Activated CD4-positive, alpha-beta T cell treated with anti-CD3 and anti-CD28 coated beads, Interleukin-10, Interleukin-2, amounts not matched to agents 100 ng/mL and 50 ng/mL, durations not matched to agents 16 hours and 8 hours (primary cell): Measurements from ENCODE around the gene KSR2.
"Not testable (repeated sequence)": the region's sequence is repeated elsewhere in the genome, so short reads cannot be mapped to it uniquely, and the experiment has no call there.

Experiments used
- DNase-seq: peaks from one replicate; pipeline ENCODE4 v3.0.0-alpha.2; 2020

The KSR2 gene

GRCh38 chr12:117809509-117809908 lies 159.3 kb downstream of the KSR2 start:
- DNase-seq, result no peak

- DNase-seq, result no peak
Measured at GRCh38 chr12:117807946-117808345, 160.8 kb downstream of the KSR2 start.

GRCh38 chr12:117807355-117807754 lies 161.4 kb downstream of the KSR2 start:
- DNase-seq, result no peak

GRCh38 chr12:117805865-117806264 lies 162.9 kb downstream of the KSR2 start:
- no peak for DNase-seq

- DNase-seq, result no peak
Measured at GRCh38 chr12:117803001-117803400, 165.8 kb downstream of the KSR2 start.

GRCh38 chr12:117800711-117801110 lies 168.1 kb downstream of the KSR2 start:
- not testable (repeated sequence) for DNase-seq

GRCh38 chr12:117797202-117797601 lies 171.6 kb downstream of the KSR2 start:
- DNase-seq, result no peak

- DNase-seq, result no peak
Measured at GRCh38 chr12:117792877-117793424, 175.8 kb downstream of the KSR2 start.

- DNase-seq, result no peak
Measured at GRCh38 chr12:117792471-117792870, 176.3 kb downstream of the KSR2 start.

GRCh38 chr12:117790948-117791347 lies 177.8 kb downstream of the KSR2 start:
- no peak for DNase-seq

GRCh38 chr12:117790198-117790597 lies 178.6 kb downstream of the KSR2 start:
- DNase-seq, result no peak

GRCh38 chr12:117789195-117789912 lies 179.4 kb downstream of the KSR2 start:
- no peak for DNase-seq

GRCh38 chr12:117778656-117779055 lies 190.1 kb downstream of the KSR2 start:
- DNase-seq, result no peak

GRCh38 chr12:117774941-117775775 lies 193.6 kb downstream of the KSR2 start:
- DNase-seq, result peak; percentile 14

GRCh38 chr12:117768860-117769259 lies 199.9 kb downstream of the KSR2 start:
- DNase-seq, result no peak

GRCh38 chr12:117766008-117766407 lies 202.8 kb downstream of the KSR2 start:
- DNase-seq, result no peak

GRCh38 chr12:117762143-117762542 lies 206.6 kb downstream of the KSR2 start:
- no peak for DNase-seq

- no peak for DNase-seq
Measured at GRCh38 chr12:117761528-117762100, 207.2 kb downstream of the KSR2 start.

GRCh38 chr12:117760990-117761389 lies 207.8 kb downstream of the KSR2 start:
- no peak for DNase-seq

- DNase-seq, result no peak
Measured at GRCh38 chr12:117750657-117751056, 218.1 kb downstream of the KSR2 start.

GRCh38 chr12:117749431-117749830 lies 219.4 kb downstream of the KSR2 start:
- no peak for DNase-seq

- not testable (repeated sequence) for DNase-seq
Measured at GRCh38 chr12:117746358-117746757, 222.4 kb downstream of the KSR2 start.

GRCh38 chr12:117744418-117744817 lies 224.4 kb downstream of the KSR2 start:
- no peak for DNase-seq

GRCh38 chr12:117743761-117744160 lies 225.0 kb downstream of the KSR2 start:
- no peak for DNase-seq
